Measurements from ENCODE around the gene RERE.

The RERE gene

DNA sequence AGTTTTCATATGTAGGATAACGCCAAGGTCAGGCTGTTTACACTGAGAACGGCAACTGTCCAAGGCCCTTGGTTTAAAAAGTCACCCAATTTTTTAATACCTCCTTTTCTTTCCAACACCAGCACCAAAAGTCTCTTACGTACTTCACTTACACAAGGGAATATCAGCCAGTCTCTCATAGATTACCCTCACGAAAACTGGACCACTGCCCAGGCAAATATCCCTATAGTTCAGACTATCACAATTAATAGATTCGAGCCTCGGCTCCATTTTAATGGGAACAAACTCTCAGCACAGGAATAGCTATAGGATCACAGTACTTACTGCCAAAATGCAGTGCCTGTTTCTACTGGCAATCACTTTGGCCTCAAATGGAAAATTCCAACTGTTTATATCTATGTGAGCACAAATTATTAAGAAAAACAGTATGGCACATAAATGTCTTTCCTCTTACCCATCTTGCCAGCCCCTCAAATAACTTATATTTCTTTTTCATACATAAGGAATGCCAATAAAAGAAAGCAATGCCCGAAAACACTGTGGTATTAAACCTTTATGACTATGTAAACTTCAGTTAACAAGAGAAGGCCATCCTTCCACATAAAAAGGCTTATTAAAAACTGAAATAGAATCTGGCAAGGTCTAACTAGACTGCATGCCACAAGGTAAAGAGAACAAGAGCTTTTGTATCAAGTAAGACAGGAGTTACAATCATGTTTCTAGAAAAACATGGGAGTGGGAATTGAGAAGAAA, 401.7 kb downstream of the RERE start:
- H2AFZ ChIP-seq (ENCODE audit: low read depth, low read length) = no peak overlapping the region
- H3K4me1 ChIP-seq (ENCODE audit: insufficient read depth, low read length) = no peaks in the 10 kb centered on the region
- no peak overlapping the region for H3K4me2 ChIP-seq (ENCODE audit: insufficient read depth, low read length)
- H3K4me3 ChIP-seq (ENCODE audit: low read depth in 1 of 2, low read length in 2 of 2) = no peak overlapping the region
- H3K79me2 ChIP-seq (ENCODE audit: insufficient read depth, low read length) = 0 out of 2 replicates have a peak, but pooled peaks cover 3% of the 10 kb centered on the region
- H3K36me3 ChIP-seq (ENCODE audit: insufficient read depth, low read length) = peaks cover 10% of the 10 kb centered on the region
- H3K27me3 ChIP-seq (ENCODE audit: insufficient read depth, low read length, poor library complexity) = no peaks in the 10 kb centered on the region
- ATAC-seq (ENCODE audit: insufficient read depth, low read depth) (no peak), DNase-seq (no peak)
- no peak overlapping the region for H3K27ac ChIP-seq (ENCODE audit: low read length)
- H3K9me3 ChIP-seq (ENCODE audit: insufficient read depth, low read length, severe bottlenecking) = no peaks in the 10 kb centered on the region
- TF ChIP-seq EZH2 (IDR thresholded peaks at IDR 0.05; ENCODE audit: borderline replicate concordance, low read depth, low read length, severe bottlenecking) = no peak
- TF ChIP-seq, protein P1, sequence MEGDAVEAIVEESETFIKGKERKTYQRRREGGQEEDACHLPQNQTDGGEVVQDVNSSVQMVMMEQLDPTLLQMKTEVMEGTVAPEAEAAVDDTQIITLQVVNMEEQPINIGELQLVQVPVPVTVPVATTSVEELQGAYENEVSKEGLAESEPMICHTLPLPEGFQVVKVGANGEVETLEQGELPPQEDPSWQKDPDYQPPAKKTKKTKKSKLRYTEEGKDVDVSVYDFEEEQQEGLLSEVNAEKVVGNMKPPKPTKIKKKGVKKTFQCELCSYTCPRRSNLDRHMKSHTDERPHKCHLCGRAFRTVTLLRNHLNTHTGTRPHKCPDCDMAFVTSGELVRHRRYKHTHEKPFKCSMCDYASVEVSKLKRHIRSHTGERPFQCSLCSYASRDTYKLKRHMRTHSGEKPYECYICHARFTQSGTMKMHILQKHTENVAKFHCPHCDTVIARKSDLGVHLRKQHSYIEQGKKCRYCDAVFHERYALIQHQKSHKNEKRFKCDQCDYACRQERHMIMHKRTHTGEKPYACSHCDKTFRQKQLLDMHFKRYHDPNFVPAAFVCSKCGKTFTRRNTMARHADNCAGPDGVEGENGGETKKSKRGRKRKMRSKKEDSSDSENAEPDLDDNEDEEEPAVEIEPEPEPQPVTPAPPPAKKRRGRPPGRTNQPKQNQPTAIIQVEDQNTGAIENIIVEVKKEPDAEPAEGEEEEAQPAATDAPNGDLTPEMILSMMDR (IDR thresholded peaks at IDR 0.05; ENCODE audit: borderline replicate concordance, extremely low read depth, low read length, poor library complexity, severe bottlenecking) = no peak
- H4K20me1 ChIP-seq (ENCODE audit: insufficient read depth, low read length) = 0 out of 2 replicates have a peak, but pooled peaks cover 6% of the 10 kb centered on the region
- no peak overlapping the region for H3K9ac ChIP-seq (ENCODE audit: low read depth, low read length)

DNA sequence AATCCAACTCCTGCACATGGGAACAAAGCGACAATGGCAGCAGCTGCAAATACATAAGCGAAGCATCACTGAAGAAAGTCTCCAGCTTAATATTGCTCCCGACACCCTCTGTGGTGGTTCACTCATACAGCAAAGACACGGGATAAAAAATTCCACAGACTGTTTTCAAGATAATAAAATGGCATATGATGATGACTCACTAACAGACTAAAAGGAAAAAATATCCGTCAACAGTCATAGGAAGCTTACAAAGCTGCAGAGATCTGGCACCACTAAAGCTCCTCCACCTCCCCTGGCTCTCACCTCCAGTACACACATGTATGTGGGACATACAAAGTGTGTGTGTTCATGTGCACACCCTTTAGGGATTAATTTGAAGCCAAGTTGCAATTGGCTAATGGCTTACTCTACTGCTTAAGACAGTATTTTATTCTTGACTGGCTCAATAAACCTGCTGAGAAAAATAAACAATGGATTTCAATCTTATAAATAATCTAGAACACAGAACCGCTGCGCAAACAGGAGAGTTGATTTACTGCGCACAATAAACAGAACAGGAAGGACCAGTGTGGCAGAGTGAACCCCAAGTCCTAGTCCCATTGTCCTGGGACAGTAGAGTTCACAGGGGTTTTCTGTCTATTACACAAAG, 405.1 kb downstream of the RERE start:
- H3K4me2 ChIP-seq (ENCODE audit: insufficient read depth, low read length) = no peak overlapping the region
- TF ChIP-seq EZH2 (IDR thresholded peaks at IDR 0.05; ENCODE audit: borderline replicate concordance, low read depth, low read length, severe bottlenecking) = no peak
- TF ChIP-seq, protein P1 (IDR thresholded peaks at IDR 0.05; ENCODE audit: borderline replicate concordance, extremely low read depth, low read length, poor library complexity, severe bottlenecking) = no peak
- H4K20me1 ChIP-seq (ENCODE audit: insufficient read depth, low read length) = peaks cover 13% of the 10 kb centered on the region; the same call in 1 of the 2 replicates
- H3K27me3 ChIP-seq (ENCODE audit: insufficient read depth, low read length, poor library complexity) = no peaks in the 10 kb centered on the region
- no peaks in the 10 kb centered on the region for H3K9me3 ChIP-seq (ENCODE audit: insufficient read depth, low read length, severe bottlenecking)
- no peak for ATAC-seq (ENCODE audit: insufficient read depth, low read depth)
- no peak overlapping the region for H3K9ac ChIP-seq (ENCODE audit: low read depth, low read length)
- no peak overlapping the region for H3K27ac ChIP-seq (ENCODE audit: low read length)
- no peaks in the 10 kb centered on the region for H3K36me3 ChIP-seq (ENCODE audit: insufficient read depth, low read length)
- H3K4me1 ChIP-seq (ENCODE audit: insufficient read depth, low read length) = no peaks in the 10 kb centered on the region
- H3K79me2 ChIP-seq (ENCODE audit: insufficient read depth, low read length) = 0 out of 2 replicates have a peak, but pooled peaks cover 3% of the 10 kb centered on the region
- no peak overlapping the region for H2AFZ ChIP-seq (ENCODE audit: low read depth, low read length)
- DNase-seq = no peak
- H3K4me3 ChIP-seq (ENCODE audit: low read depth in 1 of 2, low read length in 2 of 2) = no peak overlapping the region

DNA sequence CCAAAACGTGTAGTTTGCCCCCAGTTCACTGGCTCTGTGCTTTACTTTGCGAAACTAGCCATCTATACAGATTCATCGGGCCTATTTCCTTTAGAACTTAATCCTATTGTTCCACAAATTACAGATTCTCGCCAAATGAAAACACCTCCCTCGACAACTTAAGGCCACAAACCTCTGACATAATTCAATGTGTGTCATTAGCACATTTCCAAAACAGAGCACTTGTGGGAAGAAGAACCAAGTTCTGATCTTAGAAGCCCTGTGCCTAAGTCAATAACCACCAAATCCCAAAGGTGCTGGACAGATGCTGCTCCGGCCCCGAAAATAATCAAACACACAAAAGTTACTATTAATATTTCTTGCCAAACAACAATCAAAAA, 405.6 kb downstream of the RERE start:
- Histone ChIP-seq H3K4me1 (ENCODE audit: insufficient read depth, low read length) (no peaks in the 10 kb centered on the region), H3K9me3 (ENCODE audit: insufficient read depth, low read length, severe bottlenecking) (no peaks in the 10 kb centered on the region), H4K20me1 (ENCODE audit: insufficient read depth, low read length) (peaks cover 12% of the 10 kb centered on the region; the same call in 1 of the 2 replicates), H3K79me2 (ENCODE audit: insufficient read depth, low read length) (0 out of 2 replicates have a peak, but pooled peaks cover 3% of the 10 kb centered on the region), H3K4me3 (ENCODE audit: low read depth in 1 of 2, low read length in 2 of 2) (no peak overlapping the region), H3K27ac (ENCODE audit: low read length) (no peak overlapping the region), H2AFZ (ENCODE audit: low read depth, low read length) (no peak overlapping the region), H3K4me2 (ENCODE audit: insufficient read depth, low read length) (no peak overlapping the region), H3K36me3 (ENCODE audit: insufficient read depth, low read length) (no peaks in the 10 kb centered on the region), H3K9ac (ENCODE audit: low read depth, low read length) (no peak overlapping the region), H3K27me3 (ENCODE audit: insufficient read depth, low read length, poor library complexity) (no peaks in the 10 kb centered on the region)
- no peak for DNase-seq
- ATAC-seq (ENCODE audit: insufficient read depth, low read depth) = no peak
- TF ChIP-seq, protein P1 (IDR thresholded peaks at IDR 0.05; ENCODE audit: borderline replicate concordance, extremely low read depth, low read length, poor library complexity, severe bottlenecking) = no peak
- TF ChIP-seq EZH2 (IDR thresholded peaks at IDR 0.05; ENCODE audit: borderline replicate concordance, low read depth, low read length, severe bottlenecking) = no peak
